NCI-H748 (cell line): ENCODE results near the gene CRYBG3.

Source experiments
- DNase-seq: peaks from one replicate; lab custom pipeline; 2025; ENCODE audit not compliant: unreplicated experiment; lab: John Stamatoyannopoulos, UW

Gene CRYBG3

DNA sequence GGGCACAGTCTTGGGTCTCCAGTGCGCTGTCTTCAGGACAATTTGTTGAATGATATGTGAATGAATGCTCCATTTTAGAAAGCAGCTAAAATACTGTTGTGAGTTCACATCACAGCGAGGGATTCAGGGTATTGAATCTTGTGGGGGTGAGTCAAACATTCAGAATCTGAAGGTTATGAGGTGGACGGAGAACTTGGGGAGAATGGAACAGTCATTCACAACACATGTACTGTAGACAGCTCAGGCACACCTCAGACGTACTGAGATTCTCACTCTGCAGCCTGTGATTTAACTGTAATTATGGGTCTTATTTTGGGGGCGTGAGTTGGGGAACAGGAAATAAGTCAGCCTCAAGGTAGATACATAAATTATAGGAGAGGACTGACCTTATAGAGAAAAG, 13.9 kb downstream of the CRYBG3 start:
- no peak for DNase-seq

DNA sequence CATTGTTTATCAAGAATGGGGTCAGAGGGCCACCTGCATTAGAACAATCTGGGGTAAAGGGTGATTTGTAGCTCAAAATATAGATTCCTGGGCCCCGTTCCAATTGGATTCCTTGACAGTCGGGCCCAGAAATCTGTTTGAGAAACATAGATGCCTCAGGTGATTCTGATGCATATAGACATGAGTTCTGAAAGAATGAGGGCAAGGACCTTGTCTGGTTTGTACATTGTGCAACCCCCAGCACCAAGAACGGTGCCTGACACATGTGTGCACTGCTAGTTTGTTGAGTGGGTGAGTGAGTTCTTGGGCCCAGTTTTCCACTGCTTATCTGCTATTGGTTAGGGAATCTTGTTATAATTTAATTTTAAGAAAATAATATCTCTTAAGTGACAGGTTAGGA, 16.6 kb downstream of the CRYBG3 start:
- no peak for DNase-seq

DNA sequence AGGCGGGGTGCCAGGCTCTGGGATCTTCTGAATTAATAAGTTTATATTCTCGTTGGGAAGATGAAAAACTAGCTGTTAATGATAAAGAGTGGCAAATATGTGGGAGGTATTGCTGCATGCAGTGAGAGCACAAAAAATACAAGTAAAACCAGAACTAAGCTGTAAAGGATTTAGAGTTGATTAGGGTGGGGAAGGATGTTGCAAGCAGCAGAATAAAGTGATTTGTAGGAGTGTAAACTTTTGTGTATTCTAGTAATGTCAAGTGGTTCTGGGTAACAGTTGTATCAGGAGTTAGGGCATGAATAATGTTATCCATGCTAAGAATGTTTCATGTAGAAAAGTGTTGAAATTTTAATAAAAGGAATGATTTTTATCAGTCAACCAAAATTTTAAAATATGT, 18.1 kb downstream of the CRYBG3 start:
- no peak for DNase-seq

DNA sequence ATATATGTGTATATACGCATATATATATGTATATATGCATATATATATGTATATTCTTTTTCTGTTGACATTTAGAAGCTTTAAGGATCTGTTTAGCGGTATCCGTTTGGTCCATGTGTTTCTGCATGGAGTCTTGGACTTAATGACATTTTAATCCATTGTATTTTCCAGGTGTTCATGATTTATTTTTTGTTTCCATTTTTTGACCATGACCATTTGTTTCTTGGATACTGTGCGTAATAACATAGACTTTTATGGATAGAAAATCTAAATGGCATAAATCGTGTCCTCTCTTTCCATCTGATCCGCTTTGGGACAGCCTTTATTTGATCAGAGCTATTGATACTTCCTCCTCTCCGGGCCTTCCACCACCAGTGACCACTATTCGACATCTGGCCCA, 19.5 kb downstream of the CRYBG3 start:
- no peak for DNase-seq

DNA sequence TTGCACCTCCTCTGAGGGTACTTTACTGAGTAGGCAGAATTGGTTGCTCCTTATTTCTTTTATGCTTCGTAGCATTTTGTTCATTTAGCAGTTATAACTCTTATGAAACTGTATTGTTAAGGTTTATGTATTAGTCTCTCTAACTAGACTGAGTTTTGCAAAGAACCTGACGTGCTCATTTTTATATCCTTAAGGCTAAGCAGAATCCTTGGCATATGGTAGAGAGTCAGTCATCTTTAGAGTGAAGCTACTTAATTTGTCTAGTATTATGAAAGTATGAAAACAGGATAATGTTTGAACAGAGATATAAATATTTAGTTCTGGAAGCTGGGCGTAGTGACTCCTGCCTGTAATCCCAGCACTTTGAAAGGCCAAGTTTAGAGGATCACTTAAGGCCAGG, 20.1 kb downstream of the CRYBG3 start:
- no peak for DNase-seq

- DNase-seq: no peak
These were observed 27.0 kb downstream of the CRYBG3 start for GRCh38 chr3:97848779-97849178.

- no peak for DNase-seq
These were observed 35.6 kb downstream of the CRYBG3 start for GRCh38 chr3:97857401-97857800.

GRCh38 chr3:97860364-97860763, 38.6 kb downstream of the CRYBG3 start:
- no peak for DNase-seq

GRCh38 chr3:97862582-97862981, 40.8 kb downstream of the CRYBG3 start:
- DNase-seq: no peak

GRCh38 chr3:97863031-97863430, 41.2 kb downstream of the CRYBG3 start:
- DNase-seq: no peak

DNA sequence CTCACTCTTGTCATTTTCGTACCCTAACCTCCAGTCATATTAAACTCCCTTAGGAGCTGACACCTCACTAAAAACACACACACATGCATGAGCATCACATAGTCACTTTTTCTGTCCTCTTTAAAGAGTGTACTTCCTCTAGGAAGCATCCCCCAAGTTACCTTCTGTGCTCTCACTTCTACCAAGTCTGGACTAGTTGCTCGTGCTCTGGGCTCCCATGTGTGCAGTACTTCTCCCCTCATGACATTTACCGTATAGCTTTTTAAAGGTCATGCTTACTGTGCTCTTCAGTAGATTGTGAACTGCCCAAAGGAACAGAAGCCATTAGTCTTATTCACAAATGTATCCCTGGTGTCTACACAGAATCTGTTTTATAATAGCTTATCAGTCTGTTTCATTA, 42.0 kb downstream of the CRYBG3 start:
- DNase-seq: no peak

DNA sequence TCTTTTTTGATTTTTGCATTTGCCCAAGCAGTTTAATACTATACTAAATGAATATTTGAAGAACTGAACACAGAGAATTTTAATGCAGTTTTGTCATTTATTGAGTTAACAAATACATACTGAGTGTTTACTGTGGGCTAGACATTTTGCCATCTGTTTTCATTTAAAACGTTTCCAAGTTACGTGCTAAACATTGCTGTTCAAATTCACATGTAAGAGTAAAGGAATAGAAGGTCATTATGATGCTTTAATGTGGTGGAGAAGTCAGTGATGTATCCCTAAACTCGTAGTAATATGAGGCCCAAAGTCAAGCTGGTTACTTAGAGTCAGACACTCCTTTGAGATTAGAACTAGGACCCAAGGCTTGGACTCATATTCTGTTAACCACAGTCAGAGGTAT, 49.4 kb downstream of the CRYBG3 start:
- DNase-seq: no peak

DNA sequence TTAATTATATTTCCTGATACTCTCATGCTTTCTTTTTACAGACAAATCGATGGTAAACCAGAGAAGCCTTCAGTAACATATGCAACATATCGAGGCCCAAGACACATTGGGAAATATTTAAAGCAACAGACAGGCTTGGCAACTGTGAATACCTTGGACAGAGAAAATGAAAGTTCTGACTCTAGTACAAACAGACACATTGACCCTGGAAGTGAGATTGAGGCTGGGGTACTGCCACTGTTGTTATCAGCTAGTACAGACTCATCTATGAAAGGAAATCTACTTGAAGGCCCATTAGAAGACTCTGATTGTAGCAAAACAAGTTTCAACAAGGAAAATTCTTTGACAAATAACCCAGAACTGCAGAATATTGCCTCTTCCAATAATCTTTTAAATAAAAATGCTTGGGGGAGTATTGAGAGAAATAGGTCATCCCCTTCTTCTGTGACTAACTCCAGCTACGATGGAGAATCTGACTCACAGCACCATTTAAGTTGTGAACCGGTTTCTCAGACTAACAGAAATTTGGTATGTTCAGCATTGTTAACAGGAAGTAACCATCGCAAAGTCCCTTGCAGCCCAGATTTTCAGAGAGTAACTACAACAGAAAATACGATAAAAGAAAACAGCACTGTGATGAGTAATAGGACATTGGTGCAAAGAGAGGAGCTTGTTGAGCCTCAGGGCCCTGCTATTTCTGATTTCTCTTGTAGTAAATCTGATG, 50.2 kb downstream of the CRYBG3 start:
- no peak for DNase-seq

- DNase-seq: no peak
These were observed 50.8 kb downstream of the CRYBG3 start for GRCh38 chr3:97872525-97873042.

DNA sequence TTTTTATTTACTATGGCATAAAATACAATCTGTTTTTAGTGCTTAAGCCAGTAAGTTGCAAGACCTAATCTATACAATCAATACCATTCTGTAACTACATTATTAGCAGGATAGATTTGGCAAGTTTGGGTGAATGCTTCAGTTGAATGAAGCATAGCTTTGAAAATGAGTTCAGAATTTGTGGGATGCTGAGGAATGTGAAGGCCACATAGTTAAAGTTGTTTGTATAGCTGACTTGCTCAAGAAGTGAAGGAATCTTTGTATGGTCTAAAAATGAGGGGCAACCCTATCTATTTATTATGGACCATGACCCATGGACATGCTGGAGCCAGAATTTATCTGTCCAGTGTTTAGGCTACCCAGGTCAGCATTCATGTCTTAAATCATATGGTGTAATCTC, 58.5 kb downstream of the CRYBG3 start:
- DNase-seq: no peak

DNA sequence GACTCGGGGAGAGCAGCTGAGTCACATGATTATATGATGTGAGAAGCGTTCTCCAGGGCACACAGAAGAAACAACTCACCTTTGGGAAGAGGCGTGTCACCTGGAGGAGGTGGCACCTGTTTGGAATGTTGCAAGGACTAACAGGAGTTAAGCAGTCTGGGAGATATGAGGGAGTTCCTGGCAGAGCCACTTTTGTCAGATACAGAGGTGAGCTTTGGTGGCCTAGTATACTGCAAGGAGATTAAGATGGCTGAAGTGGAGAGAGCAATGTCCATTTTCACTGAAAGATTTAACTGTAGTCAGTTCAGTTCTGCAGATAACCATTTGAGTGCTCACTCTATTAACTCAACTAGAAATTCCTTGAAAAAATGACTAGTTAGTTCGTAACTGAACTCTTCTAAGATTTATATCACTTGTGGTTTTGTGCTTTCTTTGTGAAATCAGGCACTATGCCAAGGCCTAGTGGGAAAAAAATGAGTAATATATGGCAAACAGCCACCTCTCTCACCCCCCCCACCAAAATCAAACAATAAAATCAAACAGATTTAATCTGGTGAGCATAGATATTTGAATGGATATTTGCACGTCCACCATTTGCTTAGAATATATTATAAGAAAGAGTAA, 61.3 kb downstream of the CRYBG3 start:
- DNase-seq: no peak

- no peak for DNase-seq
These were observed 61.9 kb downstream of the CRYBG3 start for GRCh38 chr3:97883736-97884135.

DNA sequence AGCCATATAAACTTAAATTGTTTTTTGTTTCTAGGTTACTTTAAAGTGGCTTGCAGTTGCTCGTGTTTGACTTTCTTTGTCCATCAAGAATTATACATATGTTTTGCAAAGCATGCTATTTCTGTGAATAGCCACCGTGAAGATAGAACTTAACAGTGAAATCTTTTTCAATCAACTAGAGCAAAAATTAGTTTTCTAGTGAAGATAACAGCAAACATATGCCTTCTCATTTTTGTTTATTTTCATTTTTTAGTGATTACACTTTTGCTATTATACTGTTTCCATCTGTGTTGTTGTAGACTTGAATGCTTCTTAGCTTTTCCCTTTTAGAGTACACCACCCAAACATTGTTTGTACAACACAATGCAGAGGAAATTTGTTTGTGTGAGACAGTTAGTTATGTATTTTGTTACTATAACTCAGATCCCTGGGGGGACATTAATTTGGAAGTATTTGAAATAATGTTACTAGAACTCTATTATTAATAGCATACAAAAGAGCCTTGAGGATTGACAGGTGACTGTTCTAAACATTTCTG, 62.8 kb downstream of the CRYBG3 start:
- no peak for DNase-seq

DNA sequence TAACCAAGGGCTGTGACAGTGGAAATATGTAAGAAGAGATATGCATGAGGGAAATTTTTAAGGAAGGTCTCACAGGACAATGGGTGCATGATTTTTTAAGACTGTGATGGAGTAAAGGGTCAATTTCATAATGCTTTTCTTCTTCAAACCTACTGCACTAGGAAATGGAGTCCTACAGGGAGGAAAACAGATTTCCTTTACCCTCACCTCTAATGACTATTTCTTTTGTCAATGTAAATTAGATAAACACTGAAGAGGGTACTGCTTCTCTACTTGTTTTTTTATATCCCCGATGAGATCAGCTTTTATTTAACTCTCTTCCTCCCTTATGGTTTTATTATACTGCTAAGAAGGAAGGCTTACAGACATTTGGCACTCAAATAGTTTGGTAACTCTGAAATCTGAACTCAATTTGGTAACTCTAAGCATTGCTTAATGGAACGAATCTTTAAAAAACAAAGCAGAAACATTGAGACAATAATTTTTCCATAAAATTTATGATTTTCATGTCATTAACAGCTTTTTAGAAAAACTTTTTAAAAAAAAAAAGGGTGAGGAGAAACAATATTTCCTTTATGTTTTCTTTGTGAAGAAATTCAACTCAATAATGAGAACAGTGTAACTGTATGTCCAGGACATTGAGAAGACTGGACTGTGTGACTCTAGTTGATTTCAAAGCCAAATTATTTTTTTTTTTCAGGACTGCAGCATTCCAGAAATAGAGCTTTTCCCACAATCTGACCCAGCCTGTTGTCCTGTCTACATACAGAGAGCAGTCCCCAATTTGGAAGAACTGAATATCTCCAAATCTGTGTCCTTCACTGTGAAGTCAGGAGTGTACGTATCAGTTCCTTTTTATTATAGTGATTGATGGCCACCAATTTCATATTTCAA, 64.4 kb downstream of the CRYBG3 start:
- DNase-seq: no peak

DNA sequence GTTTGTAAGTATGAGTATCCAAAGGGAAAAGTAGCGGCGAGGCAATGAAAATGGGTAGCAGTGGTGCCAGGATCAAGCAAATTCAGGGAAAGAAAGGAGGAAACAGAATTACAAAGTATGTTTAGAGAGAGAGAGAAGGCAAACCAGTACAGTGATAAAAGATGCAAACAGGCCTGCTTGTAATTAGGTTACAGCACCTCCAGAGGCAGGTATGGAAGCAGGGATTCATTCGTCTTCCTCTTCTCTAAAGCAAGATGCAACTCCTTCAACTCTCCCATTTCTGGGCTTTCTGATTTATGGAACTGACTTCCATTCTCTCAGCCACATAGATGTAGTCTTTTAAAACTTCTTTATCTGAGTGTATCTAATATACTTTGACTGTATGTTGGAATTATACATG, 68.0 kb downstream of the CRYBG3 start:
- DNase-seq: no peak

GRCh38 chr3:97892852-97893251, 71.0 kb downstream of the CRYBG3 start:
- DNase-seq: no peak

DNA sequence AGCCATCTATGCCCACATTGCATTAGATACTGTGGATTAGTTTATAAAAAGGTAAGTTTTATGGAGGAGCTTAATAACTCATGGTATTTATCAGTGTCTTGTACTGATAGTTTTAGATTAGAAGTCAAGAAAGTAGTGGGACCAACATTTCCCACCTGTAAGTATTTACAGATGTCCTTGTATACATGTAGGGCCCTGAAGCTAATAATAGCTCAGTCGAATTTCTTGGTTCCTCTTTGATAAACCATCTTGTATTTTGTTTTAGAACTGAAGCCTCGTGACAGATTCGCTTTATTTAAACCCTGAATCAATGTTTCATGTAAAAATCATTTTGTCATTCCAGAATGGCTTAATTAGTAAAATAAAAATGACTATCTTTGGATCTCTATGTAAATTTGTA, 73.4 kb downstream of the CRYBG3 start:
- no peak for DNase-seq
